Cardiac muscle cell (in vitro differentiated cells and primary cell): ENCODE results near the gene KLHL17. TPM values are rescaled to one million over a fixed set of nuclear protein-coding genes. Genes with fewer than 3 reads are reported as not detected.

Source experiments
- DNase-seq, 2 donors: peaks; one replicate each; pipeline versions ENCODE4 v3.0.0 to v3.0.0-alpha.2; 2010 to 2017; ENCODE audit warnings: low read depth in 1 of 2, low spot score in 1 of 2
- H3K27ac ChIP-seq: fragments of 200-600 bp; sonication (generic); 2 replicates; pipeline ENCODE4 v1.5.1; 2016
- H3K27me3 ChIP-seq: fragments of 200-600 bp; sonication (generic); 2 replicates; pipeline ENCODE4 v1.6.0; 2016; ENCODE audit warnings: control low read depth
- H3K36me3 ChIP-seq: fragments of 200-600 bp; sonication (generic); 2 replicates; pipeline ENCODE4 v1.5.1; 2016; ENCODE audit warnings: control low read depth
- H3K4me1 ChIP-seq: fragments of 200-600 bp; sonication (generic); 2 replicates; pipeline ENCODE4 v1.8.1; 2017; ENCODE audit warnings: low read depth, mild to moderate bottlenecking, mixed run types
- H3K4me3 ChIP-seq: fragments of 200-600 bp; sonication (generic); 2 replicates; pipeline ENCODE4 v1.5.1; 2016; ENCODE audit warnings: mild to moderate bottlenecking
- H3K9me3 ChIP-seq: fragments of 200-600 bp; sonication (generic); 2 replicates; pipeline ENCODE4 v1.5.1; 2017; ENCODE audit warnings: low read depth, mild to moderate bottlenecking, control low read depth
- polyA plus RNA-seq: library from polyadenylated mRNA; unstranded; fragments of >200 nt; fragmentation: Nextera tagmentation; extraction: Ambion mirVana; gene quantifications from 2 replicates; pipeline ENCODE4 v1.2.1, GENCODE V29; 2016
- total RNA-seq: library from RNA; depleted of rRNA; stranded (reverse); fragments of >200 nt; gene quantifications from 2 replicates; pipeline ENCODE4 v1.2.3, GENCODE V29; 2016
- TF ChIP-seq, protein P1 (sequence below): IDR thresholded peaks from 2 replicates; pipeline ENCODE4 v1.5.1; 2012; ENCODE audit warnings: low read depth, mild to moderate bottlenecking, low read length

The KLHL17 gene
- total and polyA plus RNA-seq, 2 experiments from 2014 or later = 31.5 to 42.9 TPM

DNA sequence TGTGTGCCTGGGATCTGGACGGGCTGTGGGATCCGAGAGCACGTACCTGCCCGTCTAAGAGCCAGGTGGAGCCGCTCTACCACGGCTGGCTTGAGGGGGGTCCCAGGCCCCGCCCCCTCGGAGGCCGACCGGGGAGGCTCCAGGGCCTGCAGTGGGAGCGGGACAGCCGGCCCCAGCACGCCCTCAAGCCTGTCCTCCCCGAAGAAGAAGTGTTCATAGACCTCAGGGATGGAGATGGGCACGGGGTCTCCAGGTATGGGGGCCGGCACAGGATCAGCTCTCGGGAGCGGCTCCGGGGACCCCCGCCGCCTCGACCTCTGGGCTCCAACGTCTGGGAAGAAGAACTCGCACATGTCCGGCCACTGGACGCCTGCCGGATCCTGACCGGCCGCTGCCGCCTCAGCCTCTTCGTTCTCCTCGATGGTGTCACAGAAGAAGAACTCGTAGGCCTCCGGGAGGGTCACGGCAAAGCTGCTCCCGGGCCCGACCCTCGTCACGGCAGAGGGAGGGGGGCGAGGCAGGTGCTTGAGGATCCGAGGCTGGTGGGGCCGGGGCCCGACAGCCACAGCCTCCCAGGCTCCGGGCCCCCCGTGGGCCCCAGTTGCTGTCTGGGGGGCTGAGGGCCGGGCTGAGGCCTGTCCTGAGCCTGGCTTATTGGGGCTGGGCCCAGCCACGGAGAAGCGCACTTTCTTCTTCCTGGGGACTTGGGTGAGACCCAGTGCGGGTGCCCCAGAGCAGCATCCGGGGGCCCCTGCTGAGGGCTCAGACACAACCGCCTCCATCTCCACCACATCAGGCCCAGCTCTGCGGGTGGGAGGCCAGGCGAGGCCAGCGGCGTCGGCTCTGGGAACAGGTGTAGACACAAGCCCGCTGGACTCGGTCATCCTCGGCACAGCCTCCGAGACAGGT lies 18.7 kb downstream of the KLHL17 start:
- H3K4me1 ChIP-seq = peaks cover 3% of the 10 kb centered on the region
- no peak for DNase-seq
- H3K36me3 ChIP-seq = no peaks in the 10 kb centered on the region
- no peak overlapping the region for H3K4me3 ChIP-seq
- H3K9me3 ChIP-seq = no peaks in the 10 kb centered on the region
- TF ChIP-seq, protein P1, sequence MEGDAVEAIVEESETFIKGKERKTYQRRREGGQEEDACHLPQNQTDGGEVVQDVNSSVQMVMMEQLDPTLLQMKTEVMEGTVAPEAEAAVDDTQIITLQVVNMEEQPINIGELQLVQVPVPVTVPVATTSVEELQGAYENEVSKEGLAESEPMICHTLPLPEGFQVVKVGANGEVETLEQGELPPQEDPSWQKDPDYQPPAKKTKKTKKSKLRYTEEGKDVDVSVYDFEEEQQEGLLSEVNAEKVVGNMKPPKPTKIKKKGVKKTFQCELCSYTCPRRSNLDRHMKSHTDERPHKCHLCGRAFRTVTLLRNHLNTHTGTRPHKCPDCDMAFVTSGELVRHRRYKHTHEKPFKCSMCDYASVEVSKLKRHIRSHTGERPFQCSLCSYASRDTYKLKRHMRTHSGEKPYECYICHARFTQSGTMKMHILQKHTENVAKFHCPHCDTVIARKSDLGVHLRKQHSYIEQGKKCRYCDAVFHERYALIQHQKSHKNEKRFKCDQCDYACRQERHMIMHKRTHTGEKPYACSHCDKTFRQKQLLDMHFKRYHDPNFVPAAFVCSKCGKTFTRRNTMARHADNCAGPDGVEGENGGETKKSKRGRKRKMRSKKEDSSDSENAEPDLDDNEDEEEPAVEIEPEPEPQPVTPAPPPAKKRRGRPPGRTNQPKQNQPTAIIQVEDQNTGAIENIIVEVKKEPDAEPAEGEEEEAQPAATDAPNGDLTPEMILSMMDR = no peak
- H3K27ac ChIP-seq = no peak overlapping the region
- H3K27me3 ChIP-seq = peaks cover 30% of the 10 kb centered on the region

DNA sequence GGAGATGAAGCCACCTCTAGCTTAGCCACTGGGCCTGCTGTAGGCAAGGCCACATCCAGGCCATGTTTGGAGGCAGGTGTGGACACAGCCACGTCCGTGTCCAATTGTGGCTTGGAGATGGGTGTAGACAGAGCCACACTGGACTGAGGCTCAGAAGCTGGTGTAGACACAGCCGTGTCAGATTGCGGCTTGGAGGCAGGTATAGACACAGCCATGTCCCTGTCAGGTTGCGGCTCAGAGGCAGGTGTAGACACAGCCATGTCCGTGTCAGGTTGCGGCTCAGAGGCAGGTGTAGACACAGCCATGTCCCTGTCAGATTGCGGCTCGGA lies 19.3 kb downstream of the KLHL17 start:
- no peaks in the 10 kb centered on the region for H3K36me3 ChIP-seq

GRCh38 chr1:980137-980571 lies 19.8 kb downstream of the KLHL17 start:
- Histone ChIP-seq H3K27ac (no peak overlapping the region), H3K4me3 (no peak overlapping the region), H3K36me3 (no peaks in the 10 kb centered on the region), H3K27me3 (peaks cover 28% of the 10 kb centered on the region), H3K4me1 (peaks cover 3% of the 10 kb centered on the region), H3K9me3 (no peaks in the 10 kb centered on the region)
- DNase-seq = no peak
- TF ChIP-seq, protein P1 = no peak

More for the DNA sequence above, 19.3 kb downstream of the KLHL17 start:
- H3K27me3 ChIP-seq = peaks cover 26% of the 10 kb centered on the region
- no peak overlapping the region for H3K27ac ChIP-seq
- H3K4me3 ChIP-seq = no peak overlapping the region
- no peak for DNase-seq
- peaks cover 3% of the 10 kb centered on the region for H3K4me1 ChIP-seq
- no peaks in the 10 kb centered on the region for H3K9me3 ChIP-seq
- TF ChIP-seq, protein P1 = no peak

DNA sequence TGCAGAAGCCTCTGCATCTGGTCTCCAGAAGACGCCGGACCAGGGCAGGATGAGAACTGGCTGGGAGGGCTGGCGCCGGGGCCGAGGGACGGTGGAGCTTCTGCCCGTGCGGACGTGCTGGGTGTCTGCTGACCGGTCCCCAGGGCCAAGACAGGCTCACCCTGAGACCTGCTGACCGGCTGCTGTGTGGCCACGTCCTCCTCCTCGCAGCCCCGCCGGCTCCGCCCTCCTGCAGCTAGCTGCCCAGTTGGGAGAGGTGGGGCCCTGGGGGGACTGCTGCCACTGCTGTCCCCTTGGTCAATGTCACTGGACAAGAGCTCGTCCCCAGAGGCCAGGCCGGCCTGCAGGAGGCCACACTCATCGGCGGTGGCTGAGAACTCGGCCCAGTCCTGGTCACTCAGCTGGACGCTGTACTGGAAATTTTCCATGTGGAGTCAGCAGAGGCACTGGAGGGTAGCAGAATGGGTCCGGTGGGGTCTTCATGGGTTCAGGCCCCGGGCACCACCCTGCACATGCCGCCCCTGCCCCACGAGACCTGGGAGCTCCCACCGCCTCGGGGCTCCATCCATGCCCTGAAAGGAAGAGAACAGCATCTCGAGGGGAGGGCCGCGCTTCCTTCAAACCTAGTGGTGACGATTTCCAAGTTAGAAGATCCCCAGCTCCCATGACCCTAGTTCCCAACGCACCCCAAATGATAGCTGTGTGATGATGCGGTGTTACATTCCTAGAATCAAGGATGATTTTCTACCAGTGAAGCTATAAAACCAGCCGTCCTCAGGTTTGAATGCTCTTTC lies 20.4 kb downstream of the KLHL17 start:
- Histone ChIP-seq H3K4me1 (peaks cover 3% of the 10 kb centered on the region), H3K9me3 (no peaks in the 10 kb centered on the region), H3K27me3 (peaks cover 28% of the 10 kb centered on the region), H3K4me3 (no peak overlapping the region), H3K27ac (no peak overlapping the region), H3K36me3 (no peaks in the 10 kb centered on the region)
- no peak for DNase-seq
- TF ChIP-seq, protein P1 = no peak

- Histone ChIP-seq H3K27me3 (peaks cover 35% of the 10 kb centered on the region), H3K4me3 (no peak overlapping the region)
- TF ChIP-seq, protein P1 = no peak
These were observed 21.1 kb downstream of the KLHL17 start for GRCh38 chr1:981491-981954.

More at GRCh38 chr1:981491-981954, 21.1 kb downstream of the KLHL17 start:
- Histone ChIP-seq H3K27ac (no peak overlapping the region), H3K4me1 (peaks cover 3% of the 10 kb centered on the region), H3K9me3 (no peaks in the 10 kb centered on the region), H3K36me3 (no peaks in the 10 kb centered on the region)
- no peak for DNase-seq
